ENCODE results near the gene SNX32. TPM values are rescaled to one million over a fixed set of nuclear protein-coding genes. Genes with fewer than 3 reads are reported as not detected.

Gene SNX32
- 1 to 10 TPM; 2.9 to 3.0 TPM for total RNA-seq

DNA sequence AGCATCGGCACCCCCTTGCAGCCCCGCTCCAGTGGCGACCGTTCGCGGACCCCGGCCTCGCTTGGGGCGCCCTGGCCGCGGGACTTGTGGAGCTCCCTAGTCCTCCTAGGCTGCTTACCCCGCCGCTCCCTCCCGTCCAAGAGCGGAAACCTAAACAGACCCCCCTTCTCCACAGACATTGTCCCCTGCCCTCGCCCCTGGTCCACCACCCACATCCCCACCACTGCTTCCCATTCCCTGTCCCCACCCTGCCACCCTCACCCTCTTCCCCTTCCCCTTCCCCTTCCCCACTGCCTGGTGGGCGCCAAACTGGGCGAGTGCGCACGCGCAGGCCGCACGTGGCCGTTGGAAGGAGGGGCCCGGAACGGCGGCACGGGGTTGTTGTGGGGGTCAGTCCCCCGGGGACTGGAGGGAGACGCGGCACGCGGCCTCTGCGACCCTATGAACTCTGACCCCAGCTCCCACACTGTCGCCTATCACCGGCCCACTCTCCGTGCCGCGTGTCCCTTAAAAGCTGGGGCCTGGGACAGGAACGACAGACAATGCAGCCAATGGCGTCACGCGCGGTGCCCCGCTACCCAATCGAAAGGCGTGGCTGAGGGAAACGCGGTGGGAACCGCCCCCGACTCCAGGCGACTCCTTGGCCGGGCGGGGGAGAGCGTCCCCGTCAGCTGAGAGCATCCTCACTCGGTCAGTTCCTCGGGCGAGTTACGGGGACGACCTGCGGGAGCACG is at the start of gene SNX32:
Gene SNX32 (plus strand): TSS at position 667 of the 734 bp plus-strand sequence. CDS start 103 bp downstream, outside the sequence.
- no peaks in the 10 kb centered on the region for H3K27me3 Mint-ChIP-seq
- POLR2A ChIA-PET, result interaction anchor here (0.5 to 1.0 kb wide), 5 partner anchors 19 to 784 kb away, joined by 3 read pairs; no protein-coding TSS in a partner anchor
- DNase-seq (peak; percentile 98), ATAC-seq (peak; percentile 99)
- H3K36me3 Mint-ChIP-seq (ENCODE audit: low read depth), result no peaks in the 10 kb centered on the region
- no peaks in the 10 kb centered on the region for H3K9me3 Mint-ChIP-seq (ENCODE audit: low read depth)
- no peak within 1 kb of the TSS for H3K27ac Mint-ChIP-seq
- intact Hi-C loops (cut with DNase I, micrococcal nuclease), result loop anchor here (1.0 kb wide), 9 partner anchors 15 to 218 kb away; partner anchors contain the start of genes AP5B1 (in 1 of the 2), BANF1 (in 1 of the 2), CFL1 (in 1 of the 2) and EIF1AD (in 1 of the 2)
- peaks cover 22% of the 10 kb centered on the region for H3K4me1 Mint-ChIP-seq
- no peak within 1 kb of the TSS for H3K4me3 Mint-ChIP-seq
- CTCF ChIA-PET, result interaction anchor here (0.6 to 3.1 kb wide), 11 partner anchors 10 to 212 kb away, joined by 3 to 30 read pairs (median 5); partner anchors contain the start of gene MUS81

DNA sequence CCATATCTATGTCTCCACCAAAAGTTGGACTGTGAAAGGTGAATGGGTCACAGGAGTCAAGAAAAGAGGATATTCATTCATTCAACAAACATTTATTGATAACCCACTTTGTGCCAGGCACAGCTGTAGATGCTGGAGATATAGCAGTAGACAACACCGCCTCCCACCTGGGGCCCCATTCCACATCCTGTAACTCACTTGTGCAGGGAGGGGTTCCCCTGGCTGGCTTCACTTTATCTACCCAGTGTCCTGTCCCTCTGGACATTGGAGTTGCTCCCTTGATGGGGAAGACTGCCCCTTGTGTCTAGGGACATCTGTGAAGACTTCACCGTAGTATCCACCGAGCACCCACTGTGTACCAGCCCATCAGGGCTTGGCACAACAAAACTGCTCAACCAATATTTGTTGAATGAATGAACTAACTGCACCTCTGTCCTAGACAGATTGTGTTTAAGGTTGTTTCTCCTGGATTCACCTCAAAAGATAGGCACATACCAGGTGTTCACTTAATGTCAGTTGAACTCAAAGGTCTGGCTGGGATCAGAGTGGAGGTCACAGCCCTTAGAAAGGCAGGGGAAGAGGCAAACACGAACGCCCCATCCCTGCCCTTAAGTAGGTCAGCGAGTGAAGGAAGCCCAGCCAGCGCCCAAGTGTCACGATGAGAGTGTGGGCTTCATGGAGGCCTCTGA is 48.3 kb upstream of the SNX32 start:
- DNase-seq (peak; percentile 39), ATAC-seq (no peak)
- ChIA-PET POLR2A (no interaction called here), CTCF (interaction anchor here (0.6 to 3.1 kb wide), 7 partner anchors 9 to 99 kb away, joined by 3 to 21 read pairs (median 3); partner anchors contain the start of gene KAT5)
- no peak overlapping the region for H3K27ac Mint-ChIP-seq
- intact Hi-C loops (cut with DNase I, micrococcal nuclease), result no loop called here
- no peak overlapping the region for H3K4me3 Mint-ChIP-seq
- H3K36me3 Mint-ChIP-seq (ENCODE audit: low read depth), result no peaks in the 10 kb centered on the region
- H3K27me3 Mint-ChIP-seq, result peaks cover 39% of the 10 kb centered on the region
- H3K9me3 Mint-ChIP-seq (ENCODE audit: low read depth), result no peaks in the 10 kb centered on the region
- peaks cover 20% of the 10 kb centered on the region for H3K4me1 Mint-ChIP-seq

DNA sequence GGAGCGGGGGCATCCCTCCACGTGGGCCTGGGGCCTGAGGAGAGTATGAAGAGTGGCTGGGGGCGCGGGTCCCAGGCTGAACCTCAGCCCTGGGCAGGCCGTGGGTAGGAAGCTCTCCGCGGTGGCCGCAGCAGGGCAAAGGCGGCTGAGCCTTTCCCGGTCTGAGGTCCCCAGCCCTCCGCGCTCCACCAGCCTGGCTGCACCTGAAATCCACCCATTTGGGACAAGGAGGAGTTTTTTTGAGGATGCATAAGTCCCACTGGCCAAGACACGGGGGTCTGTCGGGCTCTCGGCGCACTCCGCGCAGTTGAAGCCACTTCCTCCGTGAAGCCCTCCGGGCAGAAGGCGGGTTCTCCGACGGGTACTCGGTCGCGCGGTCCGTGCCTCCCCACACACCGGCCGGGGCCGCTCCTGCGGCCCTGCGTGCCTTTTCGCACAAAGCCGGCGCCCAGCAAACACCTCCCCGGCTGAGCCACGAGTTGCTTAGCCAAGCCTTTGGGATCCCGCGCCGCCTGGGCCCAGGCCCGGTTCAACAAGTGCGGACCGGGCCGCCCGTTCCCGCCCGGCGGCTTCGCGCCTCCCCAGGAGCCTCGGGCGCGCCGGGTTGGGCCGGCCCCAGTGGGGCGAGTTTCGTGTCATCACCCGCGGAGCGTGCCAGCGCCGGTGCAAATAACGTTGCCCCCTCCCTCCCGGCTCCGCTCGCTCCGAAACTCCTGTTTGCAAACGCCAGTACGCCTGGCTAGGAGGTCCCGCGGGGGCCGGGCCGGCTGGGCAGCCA is 47.6 kb upstream of the SNX32 start:
- Mint-ChIP-seq H3K27me3 (peaks cover 41% of the 10 kb centered on the region), H3K4me1 (peaks cover 20% of the 10 kb centered on the region), H3K4me3 (no peak overlapping the region), H3K9me3 (ENCODE audit: low read depth) (no peaks in the 10 kb centered on the region), H3K27ac (no peak overlapping the region), H3K36me3 (ENCODE audit: low read depth) (no peaks in the 10 kb centered on the region)
- ATAC-seq (peak; percentile 24), DNase-seq (peak; percentile 39)
- intact Hi-C loops (cut with DNase I, micrococcal nuclease), result no loop called here
- CTCF ChIA-PET, result interaction anchor here (1.6 kb wide), 1 partner anchor 32 kb away, joined by 8 read pairs; no protein-coding TSS in a partner anchor
- POLR2A ChIA-PET, result no interaction called here

DNA sequence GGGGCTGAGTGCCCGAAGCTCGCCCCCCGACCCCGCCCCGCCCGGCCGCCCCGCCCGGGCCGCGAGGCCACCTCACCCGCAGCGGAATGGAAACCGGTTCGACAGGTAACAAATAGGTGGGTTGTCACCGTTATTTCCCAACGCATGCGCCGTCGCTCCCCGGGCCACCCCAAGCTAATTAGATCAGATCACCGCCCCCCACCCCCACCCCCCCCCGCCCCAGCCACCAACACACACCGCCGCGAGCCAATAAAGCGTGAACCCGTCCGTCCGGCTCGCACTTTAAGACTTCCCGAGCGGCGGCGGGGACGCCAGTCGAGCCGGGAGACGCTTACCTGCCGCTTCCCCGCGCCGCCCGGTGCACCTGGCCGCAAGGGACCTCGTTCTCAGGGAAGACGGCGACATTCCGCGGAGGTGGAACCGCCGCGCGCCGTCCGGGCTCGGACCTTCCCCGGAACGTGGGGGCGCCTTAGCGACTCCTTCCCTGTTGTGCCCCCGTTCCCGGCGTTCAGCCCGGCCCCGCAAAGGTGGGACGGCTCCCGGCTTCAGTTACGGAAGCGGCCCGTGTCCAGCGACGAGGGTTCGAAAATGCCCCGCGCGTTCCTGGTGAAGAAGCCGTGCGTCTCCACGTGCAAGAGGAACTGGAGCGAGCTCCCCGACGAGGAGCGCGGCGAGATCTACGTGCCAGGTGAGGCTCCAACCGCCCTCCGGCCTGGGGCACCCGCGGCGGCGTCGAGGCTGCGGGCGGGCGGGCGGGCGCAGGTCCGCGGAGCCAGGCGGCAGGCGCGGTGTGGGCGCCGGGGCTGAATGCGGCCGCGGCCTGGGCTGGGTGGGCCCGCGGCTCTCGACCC is 46.8 kb upstream of the SNX32 start, which contains the start of gene OVOL1:
Gene OVOL1 (plus strand): TSS at position 278 of the 851 bp plus-strand sequence. CDS start 311 bp downstream, at position 589.
- ChIA-PET CTCF (interaction anchor here (2.0 kb wide), 1 partner anchor 30 kb away, joined by 12 read pairs; no protein-coding TSS in a partner anchor), POLR2A (interaction anchor here (0.7 kb wide), 1 partner anchor 431 kb away, joined by 3 read pairs; no protein-coding TSS in a partner anchor)
- peaks cover 41% of the 10 kb centered on the region for H3K27me3 Mint-ChIP-seq
- H3K27ac Mint-ChIP-seq, result no peak within 1 kb of the TSS
- no peak for ATAC-seq
- DNase-seq, result peak; percentile 29
- peak within 1 kb of the TSS; percentile 50 for H3K4me3 Mint-ChIP-seq
- no peaks in the 10 kb centered on the region for H3K36me3 Mint-ChIP-seq (ENCODE audit: low read depth)
- peaks cover 20% of the 10 kb centered on the region for H3K4me1 Mint-ChIP-seq
- no peaks in the 10 kb centered on the region for H3K9me3 Mint-ChIP-seq (ENCODE audit: low read depth)
- intact Hi-C loops (cut with DNase I, micrococcal nuclease), result no loop called here

DNA sequence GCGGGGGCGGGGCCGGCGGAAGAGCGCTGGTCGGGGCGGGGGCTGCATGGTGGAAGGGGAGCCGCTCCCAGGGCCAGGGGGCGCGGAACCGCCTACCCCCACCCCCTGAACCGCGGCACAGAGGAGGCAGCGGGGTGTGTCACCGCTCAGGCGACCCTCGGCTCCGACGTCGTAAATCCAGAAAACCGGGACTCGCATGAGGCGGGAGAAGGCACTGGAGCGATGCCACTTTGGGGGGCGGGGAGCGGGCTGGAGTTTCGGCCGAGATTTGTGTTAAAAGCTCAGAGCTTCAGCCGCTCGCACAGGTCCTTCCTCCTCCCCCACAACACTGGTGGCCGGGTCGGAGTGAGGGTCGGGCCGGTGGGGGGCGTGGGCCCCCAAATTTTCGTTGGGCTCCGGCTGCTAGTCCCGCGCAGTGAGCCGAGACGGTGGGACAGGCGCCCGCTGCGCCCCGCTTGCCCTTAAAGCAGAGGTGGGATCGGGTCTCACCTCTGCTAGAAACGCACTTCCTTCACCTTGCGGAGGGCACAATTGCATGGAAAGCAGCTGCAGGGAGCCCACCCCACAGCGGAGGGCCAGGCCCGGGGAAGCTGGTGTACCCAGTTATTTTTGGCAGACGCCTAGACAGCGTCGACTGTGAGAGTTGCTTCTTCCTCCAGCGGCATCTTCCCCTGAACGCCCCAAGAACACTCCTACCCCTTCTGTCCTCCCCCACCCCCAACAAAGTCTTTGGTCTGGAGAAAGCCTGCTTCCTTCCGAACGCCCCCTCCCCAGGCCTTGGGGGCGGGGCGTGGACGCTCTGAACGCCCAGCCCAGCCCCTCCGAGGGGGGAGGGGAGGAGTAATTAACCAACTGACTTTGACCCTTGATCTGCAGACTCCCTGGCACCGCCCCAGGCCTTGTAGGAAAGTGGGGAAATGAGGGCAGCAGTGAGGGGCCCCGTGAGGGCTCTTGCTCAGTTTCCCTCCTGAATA is 45.8 kb upstream of the SNX32 start:
- peaks cover 18% of the 10 kb centered on the region for H3K4me1 Mint-ChIP-seq
- H3K27ac Mint-ChIP-seq, result peak overlapping the region; percentile 47
- ATAC-seq, result no peak
- intact Hi-C loops (cut with DNase I, micrococcal nuclease), result no loop called here
- no peaks in the 10 kb centered on the region for H3K36me3 Mint-ChIP-seq (ENCODE audit: low read depth)
- H3K27me3 Mint-ChIP-seq, result peaks cover 41% of the 10 kb centered on the region
- peak overlapping the region; percentile 39 for H3K4me3 Mint-ChIP-seq
- no peaks in the 10 kb centered on the region for H3K9me3 Mint-ChIP-seq (ENCODE audit: low read depth)
- DNase-seq, result no peak
- ChIA-PET CTCF (interaction anchor here (1.1 to 2.0 kb wide), 3 partner anchors 8 to 29 kb away, joined by 4 to 12 read pairs (median 6); no protein-coding TSS in a partner anchor), POLR2A (interaction anchor here (0.7 kb wide), 1 partner anchor 432 kb away, joined by 3 read pairs; no protein-coding TSS in a partner anchor)

DNA sequence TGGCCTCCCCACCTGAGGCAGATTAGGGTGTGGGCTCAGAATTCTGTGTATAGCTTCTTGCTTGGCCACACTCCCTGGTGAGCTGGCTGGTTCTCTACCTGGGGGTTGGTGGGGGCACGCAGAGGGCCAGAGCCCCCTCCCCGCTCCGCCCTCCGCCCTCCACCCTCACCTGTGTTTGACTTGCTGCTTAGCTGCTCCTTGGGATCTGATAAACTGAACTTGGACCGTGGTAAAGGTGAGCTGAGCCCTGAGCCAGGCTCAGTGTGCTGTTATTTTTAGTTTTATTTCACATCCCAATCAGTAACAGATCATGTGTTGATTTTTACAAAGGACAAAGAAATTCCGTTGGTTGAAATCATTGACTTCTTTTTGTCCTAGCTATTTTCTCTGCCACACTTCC is 44.9 kb upstream of the SNX32 start:
- no peaks in the 10 kb centered on the region for H3K9me3 Mint-ChIP-seq (ENCODE audit: low read depth)
- H3K27ac Mint-ChIP-seq, result no peak overlapping the region
- intact Hi-C loops (cut with DNase I, micrococcal nuclease), result no loop called here
- CTCF ChIA-PET, result interaction anchor here (0.6 to 2.0 kb wide), 6 partner anchors 9 to 61 kb away, joined by 3 to 12 read pairs (median 4); no protein-coding TSS in a partner anchor
- H3K4me1 Mint-ChIP-seq, result peaks cover 16% of the 10 kb centered on the region
- DNase-seq, result no peak
- H3K36me3 Mint-ChIP-seq (ENCODE audit: low read depth), result no peaks in the 10 kb centered on the region
- POLR2A ChIA-PET, result interaction anchor here (0.8 kb wide), 1 partner anchor 8 kb away, joined by 3 read pairs; no protein-coding TSS in a partner anchor
- no peak overlapping the region for H3K4me3 Mint-ChIP-seq
- H3K27me3 Mint-ChIP-seq, result peaks cover 40% of the 10 kb centered on the region
- no peak for ATAC-seq

DNA sequence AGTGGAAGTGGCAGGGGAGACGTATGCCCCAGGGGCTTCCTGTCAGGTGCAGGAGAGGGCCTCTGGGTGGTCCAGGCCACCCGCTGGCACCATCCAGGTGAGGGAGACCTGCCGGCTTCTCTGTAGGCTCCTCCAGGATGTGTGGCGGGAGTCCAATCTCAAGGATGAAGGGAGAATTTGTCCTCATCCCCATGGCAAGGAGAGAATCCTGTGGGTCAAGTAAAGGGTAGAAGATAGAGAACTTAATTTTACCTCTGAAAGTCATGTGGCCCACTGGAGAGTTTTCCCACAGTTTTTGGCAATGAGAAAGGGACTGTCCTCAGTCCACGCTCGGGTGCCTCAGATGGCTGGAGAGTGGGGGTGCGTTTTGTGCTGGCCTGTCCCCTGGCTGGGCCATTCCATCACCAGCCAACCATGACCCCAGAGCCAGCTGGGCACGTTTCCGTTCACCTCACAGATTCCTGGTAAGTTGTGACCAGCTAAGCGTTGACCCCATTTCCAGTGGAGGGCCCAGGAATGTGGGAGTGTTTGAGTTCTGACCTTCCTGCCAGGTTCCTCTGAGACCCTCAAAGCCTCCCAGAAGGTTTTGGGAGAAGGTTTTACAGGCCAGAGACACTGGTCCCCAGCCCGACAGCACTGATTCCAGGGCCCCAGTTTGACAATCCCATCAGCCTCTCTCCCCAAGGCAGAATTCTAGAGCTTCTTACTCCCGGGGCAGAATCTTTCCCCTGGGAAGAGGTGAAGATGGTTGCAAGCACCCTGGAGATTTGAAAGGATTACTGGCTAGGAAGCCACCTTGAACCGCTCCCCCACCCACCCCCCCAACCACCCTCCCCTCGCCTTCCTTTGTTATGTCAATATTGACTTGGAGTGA is 44.3 kb upstream of the SNX32 start:
- ChIA-PET POLR2A (interaction anchor here (0.6 to 0.8 kb wide), 2 partner anchors 9 to 302 kb away, joined by 3 read pairs; no protein-coding TSS in a partner anchor), CTCF (interaction anchor here (0.7 to 2.6 kb wide), 6 partner anchors 9 to 473 kb away, joined by 3 to 11 read pairs (median 3); partner anchors contain the start of gene AP5B1)
- Mint-ChIP-seq H3K27ac (no peak overlapping the region), H3K9me3 (ENCODE audit: low read depth) (no peaks in the 10 kb centered on the region), H3K4me1 (peaks cover 16% of the 10 kb centered on the region), H3K27me3 (peaks cover 35% of the 10 kb centered on the region), H3K4me3 (no peak overlapping the region), H3K36me3 (ENCODE audit: low read depth) (no peaks in the 10 kb centered on the region)
- DNase-seq (no peak), ATAC-seq (no peak)
- intact Hi-C loops (cut with DNase I, micrococcal nuclease), result no loop called here

DNA sequence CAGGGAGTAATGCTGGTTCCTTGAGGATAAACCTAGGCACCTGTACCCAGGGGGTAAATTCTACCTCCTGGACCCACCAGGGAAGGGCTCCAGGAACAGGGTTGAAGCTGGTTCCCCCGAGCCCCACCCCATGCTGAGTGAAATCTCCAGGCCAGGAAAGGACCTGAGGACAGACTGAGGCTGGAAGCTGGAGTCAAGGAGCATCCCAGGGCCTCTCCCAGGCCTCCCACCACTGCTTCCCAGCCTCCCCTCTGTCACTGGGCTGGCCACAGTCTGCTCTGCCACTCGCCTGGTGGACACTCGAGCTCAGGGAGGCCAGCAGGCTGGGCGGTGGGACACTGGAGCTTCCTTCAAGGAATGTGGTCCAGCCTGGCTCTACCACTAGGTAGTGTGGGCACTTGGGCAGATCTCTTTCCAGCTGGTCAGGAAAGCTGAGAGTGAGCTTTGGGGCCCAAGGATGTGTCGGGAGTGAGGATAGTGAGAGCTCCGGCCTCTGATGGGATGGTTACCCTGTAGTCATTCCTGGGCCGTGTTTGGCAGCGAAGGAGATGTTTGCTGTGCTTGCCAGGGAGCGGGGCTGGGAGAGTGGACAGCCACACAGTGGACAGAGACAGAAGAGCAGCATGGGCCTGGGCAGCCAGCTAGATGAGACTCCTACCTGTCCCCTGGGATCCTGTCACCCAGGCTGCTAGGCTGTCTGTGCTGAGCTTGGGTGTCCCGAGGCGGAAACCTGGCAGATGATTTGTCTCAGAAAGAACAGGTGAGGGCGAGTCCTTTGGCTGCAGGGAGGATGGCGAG is 43.5 kb upstream of the SNX32 start:
- DNase-seq (no peak), ATAC-seq (no peak)
- POLR2A ChIA-PET, result interaction anchor here (0.6 to 0.7 kb wide), 2 partner anchors 11 to 301 kb away, joined by 3 to 4 read pairs; no protein-coding TSS in a partner anchor
- intact Hi-C loops (cut with DNase I, micrococcal nuclease), result no loop called here
- Mint-ChIP-seq H3K4me3 (no peak overlapping the region), H3K27ac (no peak overlapping the region), H3K27me3 (peaks cover 28% of the 10 kb centered on the region), H3K36me3 (ENCODE audit: low read depth) (no peaks in the 10 kb centered on the region), H3K9me3 (ENCODE audit: low read depth) (no peaks in the 10 kb centered on the region), H3K4me1 (peaks cover 13% of the 10 kb centered on the region)
- CTCF ChIA-PET, result interaction anchor here (0.7 to 2.6 kb wide), 7 partner anchors 10 to 474 kb away, joined by 3 to 11 read pairs (median 3); partner anchors contain the start of genes AP5B1 and KAT5

All from activated CD4-positive, alpha-beta T cell treated with anti-CD3 and anti-CD28 coated beads for 36 hours (primary cell).